Activated gamma-delta T cell treated with Interleukin-2 at 50 U/mL for 16 hours (primary cell): ENCODE measurements around the gene ZXDC.
A peak's percentile ranks its signal among the peaks of the same experiment; 100 is the strongest.

ENCODE experiments used
- DNase-seq: peaks from one replicate; pipeline ENCODE4 v3.0.0-alpha.2; 2020

Gene ZXDC, protein sequence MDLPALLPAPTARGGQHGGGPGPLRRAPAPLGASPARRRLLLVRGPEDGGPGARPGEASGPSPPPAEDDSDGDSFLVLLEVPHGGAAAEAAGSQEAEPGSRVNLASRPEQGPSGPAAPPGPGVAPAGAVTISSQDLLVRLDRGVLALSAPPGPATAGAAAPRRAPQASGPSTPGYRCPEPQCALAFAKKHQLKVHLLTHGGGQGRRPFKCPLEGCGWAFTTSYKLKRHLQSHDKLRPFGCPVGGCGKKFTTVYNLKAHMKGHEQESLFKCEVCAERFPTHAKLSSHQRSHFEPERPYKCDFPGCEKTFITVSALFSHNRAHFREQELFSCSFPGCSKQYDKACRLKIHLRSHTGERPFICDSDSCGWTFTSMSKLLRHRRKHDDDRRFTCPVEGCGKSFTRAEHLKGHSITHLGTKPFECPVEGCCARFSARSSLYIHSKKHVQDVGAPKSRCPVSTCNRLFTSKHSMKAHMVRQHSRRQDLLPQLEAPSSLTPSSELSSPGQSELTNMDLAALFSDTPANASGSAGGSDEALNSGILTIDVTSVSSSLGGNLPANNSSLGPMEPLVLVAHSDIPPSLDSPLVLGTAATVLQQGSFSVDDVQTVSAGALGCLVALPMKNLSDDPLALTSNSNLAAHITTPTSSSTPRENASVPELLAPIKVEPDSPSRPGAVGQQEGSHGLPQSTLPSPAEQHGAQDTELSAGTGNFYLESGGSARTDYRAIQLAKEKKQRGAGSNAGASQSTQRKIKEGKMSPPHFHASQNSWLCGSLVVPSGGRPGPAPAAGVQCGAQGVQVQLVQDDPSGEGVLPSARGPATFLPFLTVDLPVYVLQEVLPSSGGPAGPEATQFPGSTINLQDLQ

DNA sequence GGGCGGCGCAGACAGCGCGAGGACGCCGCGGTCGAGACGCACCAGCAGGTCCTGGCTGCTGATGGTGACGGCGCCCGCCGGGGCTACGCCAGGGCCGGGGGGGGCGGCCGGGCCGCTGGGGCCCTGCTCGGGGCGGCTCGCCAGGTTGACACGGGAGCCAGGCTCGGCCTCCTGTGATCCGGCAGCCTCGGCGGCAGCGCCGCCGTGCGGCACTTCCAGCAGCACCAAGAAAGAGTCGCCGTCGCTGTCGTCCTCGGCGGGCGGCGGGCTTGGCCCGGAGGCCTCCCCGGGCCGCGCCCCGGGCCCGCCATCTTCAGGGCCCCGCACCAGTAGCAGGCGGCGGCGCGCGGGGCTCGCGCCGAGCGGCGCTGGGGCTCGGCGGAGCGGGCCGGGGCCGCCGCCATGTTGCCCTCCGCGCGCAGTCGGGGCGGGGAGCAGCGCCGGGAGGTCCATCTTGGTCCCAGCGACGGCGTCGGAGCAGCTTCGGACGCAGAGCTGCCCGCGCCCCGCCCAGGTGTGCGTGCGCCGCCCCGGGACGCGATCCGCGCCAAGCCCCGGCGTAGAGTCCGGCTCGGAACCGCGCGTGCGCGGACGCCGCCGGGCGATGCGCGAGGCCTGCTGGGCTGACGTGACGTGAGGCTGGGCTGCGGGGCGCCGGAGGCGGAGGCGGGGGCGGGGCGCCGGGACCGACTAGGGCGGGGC is at the start of gene ZXDC:
Gene ZXDC (minus strand): TSS at position 479 of the 702 bp plus-strand sequence. CDS start 26 bp downstream, at position 453.
- DNase-seq = peak; percentile 92

DNA sequence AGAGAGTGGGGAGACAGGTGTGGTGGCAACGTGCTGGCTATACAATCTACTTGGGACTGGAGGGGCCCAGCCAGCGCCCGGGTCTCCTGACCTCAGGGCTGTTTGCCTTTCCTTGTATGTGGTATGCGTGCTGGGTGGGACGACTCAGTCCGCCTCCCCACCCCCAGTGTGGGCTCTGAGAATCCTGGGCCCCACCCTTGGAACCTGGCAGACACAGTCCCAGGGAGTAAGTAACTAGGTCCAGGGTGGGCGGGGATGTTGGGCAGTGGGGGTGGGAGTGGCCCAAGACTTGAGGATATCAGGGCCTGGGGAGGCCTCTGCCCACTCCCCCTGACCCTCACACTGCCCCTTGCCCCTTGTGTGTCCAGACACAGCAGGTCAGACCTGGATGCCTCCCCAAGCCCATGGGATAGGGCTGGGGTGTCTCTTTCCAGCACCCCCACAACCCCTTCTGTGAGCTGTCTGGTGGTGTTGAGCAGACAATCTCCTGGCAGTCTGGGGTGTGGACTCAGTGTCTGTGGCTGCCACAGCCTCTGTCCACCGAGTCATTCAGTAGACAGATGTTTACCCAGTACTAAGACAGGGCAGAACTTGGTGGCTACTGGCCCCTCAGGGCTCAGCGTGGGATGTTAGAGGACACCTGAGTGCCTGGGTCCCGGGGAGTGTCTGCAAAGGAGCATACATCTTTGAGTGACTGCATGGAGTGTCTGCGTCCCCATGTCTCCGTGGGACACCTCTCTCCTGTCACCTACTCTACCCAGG is 49.6 kb upstream of the ZXDC start:
- no peak for DNase-seq

DNA sequence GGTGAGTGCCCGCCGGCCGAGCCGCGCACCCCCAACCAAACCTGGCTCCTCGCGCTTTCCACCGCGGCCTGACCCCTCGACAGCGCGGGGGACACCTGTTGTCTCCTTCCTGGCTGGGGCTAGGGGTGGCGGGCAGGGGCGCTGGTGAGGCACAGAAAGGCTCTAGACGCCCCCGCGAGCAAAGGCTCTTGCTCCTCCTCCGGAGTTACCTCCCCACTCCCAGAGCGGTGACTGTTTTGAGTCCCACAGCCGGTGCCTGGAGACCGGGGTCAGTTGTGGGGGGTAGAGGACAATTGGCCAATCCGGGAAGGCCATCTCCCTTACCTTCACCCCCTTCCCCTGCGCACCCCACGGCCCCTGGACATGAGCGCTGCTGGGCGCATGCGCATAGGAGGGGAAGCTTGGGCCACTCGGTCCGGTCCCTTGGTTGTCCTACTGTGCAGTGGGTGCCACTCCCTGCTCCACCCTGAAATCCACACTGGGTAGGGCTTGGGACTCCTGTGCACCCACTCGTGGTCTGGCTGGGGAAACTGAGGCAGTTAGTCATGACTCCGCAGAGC is 48.8 kb upstream of the ZXDC start:
- no peak for DNase-seq

DNA sequence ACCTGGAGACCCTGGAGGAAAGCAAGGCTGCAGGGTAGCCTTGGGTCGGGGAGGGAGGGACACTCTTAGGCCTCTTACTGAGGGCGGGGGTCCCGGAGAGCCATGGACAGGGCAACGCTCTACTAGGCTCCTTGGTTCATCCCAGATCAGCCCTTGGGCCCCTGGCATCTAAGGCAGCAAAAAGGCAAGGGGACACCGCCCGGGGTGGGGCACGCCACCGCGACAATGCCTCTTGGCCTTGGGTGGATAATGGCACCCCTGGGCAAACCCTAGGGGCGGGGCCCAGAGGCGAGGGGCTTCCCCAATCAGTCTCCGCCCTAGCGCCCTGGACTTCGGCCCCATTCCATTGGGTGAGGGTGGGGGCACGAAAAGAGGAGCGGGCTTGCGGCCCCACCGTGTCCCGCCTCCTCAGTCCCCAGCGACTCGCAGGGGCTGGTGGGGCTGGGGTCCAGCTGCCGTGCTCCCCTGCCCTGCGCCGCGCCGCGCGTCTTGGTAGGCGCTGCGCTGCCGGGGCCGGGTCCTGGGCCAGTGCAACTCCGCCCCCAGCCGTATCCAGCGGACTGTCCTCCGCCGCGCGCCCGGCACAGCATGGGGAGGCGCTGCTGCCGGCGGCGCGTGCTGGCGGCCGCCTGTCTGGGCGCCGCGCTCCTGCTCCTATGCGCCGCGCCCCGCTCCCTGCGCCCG is 48.2 kb upstream of the ZXDC start, which contains the start of gene CHST13:
Gene CHST13 (plus strand): TSS at position 411 of the 684 bp plus-strand sequence. CDS start 178 bp downstream, at position 589.
- DNase-seq = no peak

DNA sequence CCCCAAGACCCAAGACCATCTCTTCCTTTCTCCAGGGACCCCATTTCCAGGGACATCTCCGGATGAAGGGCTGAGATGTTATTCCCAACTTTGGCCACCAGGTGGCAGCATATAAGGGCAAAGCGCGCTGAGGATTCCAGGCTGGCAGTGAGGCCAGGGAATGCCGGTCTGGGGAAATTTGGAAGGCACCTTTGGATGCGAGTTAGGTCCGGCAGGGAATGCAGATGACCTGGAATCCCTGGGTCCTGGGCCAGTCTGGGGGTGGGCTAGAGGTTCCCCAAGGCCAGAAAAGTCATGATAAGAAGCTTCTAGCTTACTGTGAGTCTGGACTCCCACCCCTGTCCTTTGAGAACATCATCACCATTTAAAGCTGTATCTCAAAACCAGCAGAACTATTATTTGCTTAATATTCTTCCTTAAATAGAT is 46.7 kb upstream of the ZXDC start:
- DNase-seq = peak; percentile 48

DNA sequence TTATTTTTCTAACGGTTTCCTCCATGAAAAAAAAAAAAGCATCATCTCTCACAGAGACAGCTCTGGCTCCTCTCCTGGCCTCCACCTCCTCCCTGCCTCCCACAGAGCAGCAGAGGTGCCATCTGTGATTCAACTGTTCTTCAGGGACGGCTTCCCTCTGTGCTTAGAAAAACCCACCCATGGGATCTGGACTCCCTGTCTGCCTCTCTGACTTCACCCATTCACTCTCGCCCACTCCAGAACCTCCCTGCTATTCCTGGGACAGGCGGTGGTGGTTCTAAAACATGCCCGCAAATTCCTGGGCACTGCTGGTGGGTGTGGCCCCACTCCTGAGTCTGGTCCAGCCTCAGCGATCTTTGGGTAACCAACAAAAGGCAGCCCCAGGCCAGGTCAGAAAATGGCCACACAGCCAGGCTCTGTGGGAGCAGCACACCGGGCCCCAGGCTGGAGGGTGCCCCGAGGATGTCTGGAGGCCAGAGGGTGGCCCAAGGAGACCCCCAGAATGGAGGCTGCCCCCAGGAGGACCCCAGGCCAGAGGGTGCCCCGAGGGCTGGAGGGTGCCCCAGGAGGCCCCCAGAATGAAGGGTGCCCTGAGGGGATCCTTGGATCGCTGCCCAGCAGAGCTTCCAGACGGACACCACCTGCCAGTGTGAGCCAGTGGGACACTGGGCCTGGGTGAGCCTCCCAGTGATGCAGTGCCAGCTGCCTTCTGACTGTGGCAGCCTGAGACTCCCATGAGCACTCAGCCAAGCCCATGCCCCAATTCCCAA is 45.6 kb upstream of the ZXDC start:
- DNase-seq = no peak

DNA sequence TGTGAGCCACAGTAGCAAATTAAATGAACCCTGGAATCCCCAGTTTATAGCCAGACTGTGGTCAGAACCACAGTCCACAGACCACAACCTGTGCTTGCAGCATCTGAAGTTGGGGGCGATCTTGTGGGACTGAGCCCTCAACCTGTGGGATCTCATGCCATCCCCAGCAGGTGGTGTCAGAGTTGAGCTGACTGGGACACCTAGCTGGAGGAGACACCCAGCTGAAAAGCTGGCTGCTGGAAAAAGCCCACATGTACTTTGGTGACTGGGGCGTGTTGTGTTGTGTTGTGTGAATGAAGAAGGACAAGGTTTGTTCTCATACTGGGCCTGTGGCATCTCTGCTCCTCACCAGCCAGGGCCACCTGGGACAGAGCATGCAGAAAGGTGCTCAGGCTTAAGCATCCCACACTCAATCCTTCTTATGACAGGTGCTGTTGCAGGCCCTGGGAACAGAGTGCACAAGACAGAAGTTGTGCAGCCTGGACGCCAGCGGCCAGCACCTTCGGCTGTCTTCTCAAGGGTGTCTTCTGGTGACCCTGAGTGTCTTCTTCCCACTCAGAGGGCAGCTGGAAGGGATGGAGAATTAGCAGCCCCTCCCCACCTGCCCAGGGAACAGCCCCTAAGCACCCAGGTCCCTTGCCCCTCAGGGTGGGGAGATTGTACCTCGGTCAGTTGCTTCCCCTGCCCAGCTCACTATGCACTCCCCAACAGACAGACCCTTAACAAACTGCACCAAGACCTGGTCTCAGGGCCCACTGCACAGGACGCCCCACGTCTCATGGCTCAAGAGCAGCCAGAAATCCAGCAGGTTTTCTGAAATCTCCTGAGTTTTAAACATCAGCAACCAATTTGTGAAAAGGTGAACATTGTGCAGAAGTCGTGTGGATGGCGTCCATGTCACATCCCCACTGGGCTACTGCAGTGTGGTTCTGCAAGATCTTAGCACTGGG is 44.1 kb upstream of the ZXDC start:
- DNase-seq = no peak

DNA sequence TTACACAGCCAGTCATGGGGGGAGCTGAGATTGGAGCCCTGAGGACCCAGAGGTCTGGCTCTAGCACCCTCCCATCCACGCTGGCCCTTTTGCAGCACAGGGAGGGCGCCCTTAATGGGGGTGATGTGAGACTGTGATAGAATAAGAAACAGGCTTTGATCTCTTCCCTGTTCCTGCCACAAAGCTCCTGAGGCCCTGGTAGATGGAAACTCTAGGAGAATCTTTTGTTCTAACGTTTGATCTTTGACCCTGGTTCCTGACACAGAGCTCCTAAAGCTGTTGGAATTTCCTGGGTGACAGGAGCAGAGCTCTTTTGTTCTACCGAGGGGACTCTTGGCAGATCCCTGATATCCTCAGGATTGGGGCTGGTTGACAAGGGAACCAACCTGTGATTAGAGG is 43.1 kb upstream of the ZXDC start:
- DNase-seq = no peak

DNA sequence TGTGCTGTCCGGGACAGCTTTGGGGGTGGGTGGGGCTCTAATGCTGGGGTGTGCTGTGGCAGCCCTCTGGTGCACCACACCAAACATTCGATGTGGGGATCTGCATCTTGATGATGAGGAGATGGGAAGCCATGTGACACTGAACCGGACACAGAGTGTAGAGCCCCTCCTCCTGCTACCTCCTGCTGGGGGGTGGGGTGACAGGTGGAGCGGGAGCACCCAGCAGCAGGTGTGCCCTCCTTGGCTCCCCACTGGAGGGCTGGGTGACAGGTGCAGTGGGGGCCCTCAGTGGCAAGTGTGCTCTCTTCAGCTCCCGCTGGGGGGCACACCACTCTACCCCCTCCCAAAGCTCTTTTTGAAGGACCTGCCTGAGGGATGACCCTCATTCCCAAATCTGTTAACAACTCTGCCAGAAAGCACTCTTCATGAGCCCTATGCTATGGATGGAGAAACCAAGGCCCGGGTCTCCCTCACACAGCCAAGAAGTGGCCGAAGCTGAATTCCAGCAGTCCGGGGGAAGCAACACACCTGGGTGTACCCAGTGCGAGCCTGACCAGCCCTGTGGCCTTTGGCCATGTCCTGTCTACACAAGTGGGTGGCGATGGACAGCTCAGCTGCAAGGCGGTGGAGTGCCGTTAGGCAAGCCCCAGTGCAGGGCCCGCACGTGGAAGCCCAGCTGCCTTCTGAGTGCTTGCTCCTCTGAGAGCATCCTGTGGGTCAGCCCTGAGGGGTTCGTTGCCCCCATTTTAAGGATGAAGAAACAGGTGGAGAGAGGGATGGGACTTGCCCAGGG is 42.5 kb upstream of the ZXDC start:
- DNase-seq = no peak

DNA sequence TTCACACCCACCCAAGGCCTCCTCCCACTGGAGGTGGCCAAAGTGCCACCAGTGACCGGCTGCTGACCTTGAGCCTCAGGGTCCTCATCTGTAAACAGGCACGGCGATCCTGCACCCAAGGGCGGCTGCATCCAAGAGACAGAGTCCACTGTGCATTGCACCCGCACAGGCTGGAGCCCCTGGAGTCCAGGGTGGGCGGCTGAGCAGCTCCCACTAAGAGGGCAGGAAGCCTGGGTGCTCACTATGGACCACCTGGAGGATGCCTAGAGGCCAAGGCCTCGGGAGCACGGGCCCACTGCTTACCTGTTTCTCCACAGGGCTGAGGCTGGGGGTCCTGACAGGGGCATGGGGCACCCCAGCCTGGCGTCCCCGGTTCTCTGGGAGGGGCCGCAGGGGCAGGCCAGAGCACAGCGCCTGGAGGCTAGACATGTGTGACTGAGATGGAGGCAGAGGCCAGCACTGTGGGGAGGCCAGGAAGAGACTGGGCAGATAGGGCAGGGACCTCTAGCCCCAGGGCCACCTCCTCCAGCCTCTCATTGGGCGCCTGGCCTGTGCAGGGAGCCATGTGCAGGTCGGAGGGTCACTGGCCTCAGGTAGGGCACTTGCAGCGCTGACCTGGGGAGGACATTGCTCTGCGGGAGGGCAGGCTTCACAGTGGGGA is 41.7 kb upstream of the ZXDC start, which contains the start of gene UROC1:
Gene UROC1 (minus strand): TSS at position 483 of the 661 bp plus-strand sequence. CDS start 54 bp downstream, at position 429.
- no peak for DNase-seq

DNA sequence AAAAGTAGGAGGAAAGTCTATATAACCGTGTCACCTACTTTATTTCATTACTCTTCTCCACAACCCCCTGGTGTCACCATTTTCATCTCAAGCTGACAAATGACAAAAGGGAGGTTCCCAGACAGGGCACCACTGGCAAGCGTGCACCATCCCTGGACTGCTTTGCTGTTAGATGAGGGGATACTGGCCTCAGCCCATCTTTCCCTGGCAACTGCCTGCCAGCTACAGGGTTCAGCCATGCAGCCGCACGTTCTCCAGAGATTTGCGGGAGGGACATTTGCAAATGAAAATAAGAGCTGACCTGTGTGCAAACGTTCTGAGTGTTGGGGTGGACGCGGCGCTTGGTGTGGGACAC is 41.2 kb upstream of the ZXDC start:
- DNase-seq = no peak

DNA sequence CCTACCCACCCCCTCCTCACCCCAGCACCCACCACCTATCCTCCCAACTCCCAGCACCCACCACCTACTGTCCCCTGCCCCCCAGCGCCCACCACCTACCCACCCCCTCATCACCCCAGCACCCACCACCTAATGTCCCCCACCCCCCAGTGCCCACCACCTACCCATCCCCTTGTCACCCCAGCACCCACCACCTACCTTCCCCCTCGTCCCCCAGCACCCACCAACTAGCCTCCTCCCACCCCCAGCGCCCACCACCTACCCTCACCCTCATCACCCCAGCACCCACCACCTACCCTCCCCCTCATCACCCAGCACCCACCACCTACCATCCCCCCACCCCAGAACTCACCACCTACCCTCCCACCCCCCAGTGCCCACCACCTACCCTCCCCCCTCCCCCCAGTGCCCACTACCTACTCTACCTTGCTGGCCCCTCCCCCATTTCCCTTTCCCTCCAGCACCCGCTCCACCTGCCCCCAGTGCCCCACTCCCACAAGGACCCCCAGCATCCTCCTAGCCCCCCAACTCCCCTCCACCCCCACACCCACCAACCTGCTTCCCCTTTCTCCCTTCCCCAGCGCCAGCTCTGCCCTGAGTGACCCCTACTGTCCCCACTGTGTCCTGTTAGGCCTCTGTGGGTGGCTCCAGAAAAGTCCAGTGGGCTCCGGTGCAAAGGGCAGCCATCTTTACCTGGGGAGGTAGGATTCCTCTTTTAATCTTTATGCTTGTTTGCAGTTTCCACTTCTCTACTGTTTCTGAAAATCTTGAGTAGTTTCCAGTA is 40.7 kb upstream of the ZXDC start:
- DNase-seq = no peak

DNA sequence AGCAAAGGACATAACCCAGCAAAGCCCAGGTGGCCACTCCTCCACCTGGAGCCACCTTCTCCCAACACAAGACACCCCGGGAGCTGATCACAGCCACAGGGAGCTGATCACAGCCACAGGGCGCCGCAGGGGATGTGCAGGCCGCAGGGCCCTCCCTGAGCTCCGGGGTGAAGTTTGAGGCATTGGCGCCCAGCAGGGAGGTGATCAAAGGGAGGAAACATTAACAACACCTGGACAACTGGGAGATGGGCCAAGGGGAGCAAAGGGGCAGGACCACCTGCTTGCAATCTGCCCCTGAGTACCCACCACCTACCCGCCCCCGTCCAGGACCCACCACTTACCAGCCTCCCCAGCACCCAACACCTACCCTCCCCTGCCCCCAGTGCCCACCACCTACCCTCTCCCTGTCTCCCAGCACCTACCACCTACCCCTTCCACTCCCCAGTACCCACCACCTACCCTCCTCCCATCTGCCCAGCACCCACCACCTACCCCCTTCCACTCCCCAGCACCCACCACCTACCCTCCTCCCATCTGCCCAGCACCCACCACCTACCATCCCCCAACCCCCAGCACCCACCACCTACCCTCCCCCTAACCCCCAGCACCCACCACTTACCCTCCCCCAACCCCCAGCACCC is 39.5 kb upstream of the ZXDC start:
- DNase-seq = no peak

DNA sequence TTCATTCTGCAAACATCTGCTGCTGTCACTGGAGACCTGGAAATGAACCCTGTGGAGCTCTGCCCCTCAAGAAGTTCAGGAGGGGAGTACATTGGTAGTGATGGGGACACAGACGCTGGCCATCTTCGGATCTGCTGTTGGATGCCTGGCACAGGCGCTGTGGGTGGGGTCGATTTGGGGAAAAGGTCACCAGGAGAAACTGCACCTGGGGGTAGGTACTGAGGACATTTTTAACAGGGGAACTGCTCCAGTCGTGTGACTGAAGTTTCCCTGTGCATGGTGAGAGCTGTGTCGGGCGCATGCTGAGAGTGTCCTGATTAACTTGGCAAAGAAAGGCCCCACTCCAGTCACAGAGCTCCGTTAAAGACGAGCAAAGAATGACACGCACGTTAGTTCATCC is 38.5 kb upstream of the ZXDC start:
- no peak for DNase-seq

DNA sequence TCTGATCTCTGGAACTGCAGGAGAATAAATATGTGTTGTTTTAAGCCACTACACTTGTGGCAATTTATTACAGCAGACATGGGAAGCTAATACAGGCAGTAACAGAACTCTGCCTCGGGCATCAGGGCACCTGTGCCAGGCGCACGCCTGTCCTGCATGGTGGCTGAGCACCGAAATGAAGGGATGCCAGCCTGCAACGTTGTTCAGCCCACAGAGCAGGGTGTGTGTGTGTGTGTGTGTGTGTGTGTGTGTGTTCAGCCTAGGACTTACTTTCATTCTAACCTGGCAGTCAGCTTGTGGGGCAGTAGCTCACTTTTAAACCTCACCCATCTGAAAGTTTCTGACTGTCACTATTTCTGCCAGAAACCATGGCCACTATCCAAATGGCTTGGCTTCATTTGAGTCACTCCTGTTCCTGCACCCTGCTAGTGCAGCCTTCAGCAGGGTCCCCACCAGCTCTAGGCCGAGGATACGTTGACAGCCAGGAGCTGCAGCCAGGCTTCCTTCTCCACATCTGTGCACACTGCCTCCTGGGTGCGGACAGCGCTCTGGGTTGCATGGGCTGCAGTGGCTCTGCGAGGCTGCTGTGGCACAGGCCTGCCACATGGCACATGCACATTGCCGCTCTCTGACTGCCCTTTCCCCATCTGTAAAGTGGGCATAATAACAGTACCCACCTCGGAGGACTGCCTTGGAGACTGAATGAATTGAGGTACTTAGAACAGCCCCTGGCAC is 37.4 kb upstream of the ZXDC start:
- DNase-seq = no peak

DNA sequence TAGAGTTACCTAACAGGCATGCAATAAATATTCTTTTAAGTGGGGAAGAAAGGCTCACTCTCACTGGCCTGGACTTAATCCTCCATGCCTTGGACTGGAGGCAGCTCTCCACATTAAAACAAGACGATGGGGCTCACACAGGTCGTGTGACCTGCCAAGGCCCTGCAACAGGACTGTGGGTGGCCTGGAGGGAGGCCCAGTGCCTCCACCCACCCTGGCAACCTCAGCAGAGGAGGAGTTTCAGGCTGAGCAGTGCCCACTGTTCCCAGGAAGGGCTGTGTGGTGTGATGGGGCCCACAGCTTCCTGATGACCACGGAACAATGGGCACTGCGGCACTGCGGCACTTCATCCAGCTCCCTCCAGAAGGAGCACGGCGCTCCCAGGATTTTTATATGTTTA is 36.3 kb upstream of the ZXDC start:
- DNase-seq = no peak
